A673 (cell line): ENCODE measurements around the gene ADGRA1.

Experiments
- EZH2 ChIP-seq: fragments of 200-600 bp; sonication (generic); IDR thresholded peaks from 2 replicates; pipeline ENCODE4 v1.6.1; 2017; ENCODE audit warnings: borderline replicate concordance, low read depth, mild to moderate bottlenecking, mixed read lengths, antibody characterized with exemption, low read length; ENCODE audit not compliant: poor library complexity, severe bottlenecking
- TF ChIP-seq, protein P1 (sequence below): fragments of 300-800, 200-600 bp; sonication (generic); conservative IDR thresholded peaks from 2 replicates; pipeline ENCODE4 v1.5.1; 2017; ENCODE audit warnings: low read depth, mild to moderate bottlenecking, antibody characterized with exemption, low read length, moderate library complexity, mixed read lengths

DNA sequence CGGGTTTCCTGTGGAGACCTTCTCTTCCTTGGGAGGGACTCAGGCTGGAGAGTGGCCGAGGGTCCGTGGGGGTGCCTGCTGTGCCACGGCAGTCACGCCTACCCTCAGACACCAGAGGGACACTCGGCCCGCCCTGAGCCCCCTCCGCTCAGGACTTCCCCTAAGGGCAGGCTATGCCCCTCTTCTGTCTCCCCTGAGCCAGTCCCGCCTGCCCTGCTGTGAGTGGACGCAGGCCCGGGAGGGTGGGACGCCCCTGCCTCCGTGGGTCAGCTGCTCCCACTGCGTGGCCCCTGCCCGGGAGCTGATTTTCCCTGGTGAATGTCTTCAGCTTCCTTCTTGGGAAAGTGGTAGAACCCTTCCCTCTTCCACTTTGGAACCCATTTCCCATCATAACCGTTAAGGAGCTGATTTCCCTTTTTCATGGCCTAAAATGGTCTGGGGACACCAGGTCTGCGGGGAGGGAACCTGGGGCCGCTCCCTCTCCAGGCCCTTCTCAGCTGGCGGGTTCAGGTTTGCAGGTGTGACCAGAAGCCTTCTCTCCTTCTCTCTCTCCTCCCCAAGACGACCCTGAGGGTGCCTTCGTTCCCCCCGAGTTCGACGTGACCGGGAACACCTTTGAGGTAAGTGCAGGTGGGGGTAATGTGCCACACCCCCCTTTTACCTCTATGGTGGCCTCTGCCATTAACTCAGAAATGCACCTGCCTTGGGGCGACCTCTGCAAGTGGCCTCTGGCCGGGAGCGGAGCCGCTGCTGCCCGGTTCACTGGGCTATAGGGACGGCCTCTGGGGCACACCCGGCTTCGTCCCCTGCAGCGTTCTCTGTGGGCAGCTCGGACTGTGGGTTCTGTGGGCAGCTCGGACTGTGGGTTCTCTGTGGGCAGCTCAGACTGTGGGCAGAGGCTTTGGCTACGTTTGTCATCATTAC lies 80.2 kb downstream of the ADGRA1 start:
- no peak for TF ChIP-seq EZH2
- TF ChIP-seq, protein P1, sequence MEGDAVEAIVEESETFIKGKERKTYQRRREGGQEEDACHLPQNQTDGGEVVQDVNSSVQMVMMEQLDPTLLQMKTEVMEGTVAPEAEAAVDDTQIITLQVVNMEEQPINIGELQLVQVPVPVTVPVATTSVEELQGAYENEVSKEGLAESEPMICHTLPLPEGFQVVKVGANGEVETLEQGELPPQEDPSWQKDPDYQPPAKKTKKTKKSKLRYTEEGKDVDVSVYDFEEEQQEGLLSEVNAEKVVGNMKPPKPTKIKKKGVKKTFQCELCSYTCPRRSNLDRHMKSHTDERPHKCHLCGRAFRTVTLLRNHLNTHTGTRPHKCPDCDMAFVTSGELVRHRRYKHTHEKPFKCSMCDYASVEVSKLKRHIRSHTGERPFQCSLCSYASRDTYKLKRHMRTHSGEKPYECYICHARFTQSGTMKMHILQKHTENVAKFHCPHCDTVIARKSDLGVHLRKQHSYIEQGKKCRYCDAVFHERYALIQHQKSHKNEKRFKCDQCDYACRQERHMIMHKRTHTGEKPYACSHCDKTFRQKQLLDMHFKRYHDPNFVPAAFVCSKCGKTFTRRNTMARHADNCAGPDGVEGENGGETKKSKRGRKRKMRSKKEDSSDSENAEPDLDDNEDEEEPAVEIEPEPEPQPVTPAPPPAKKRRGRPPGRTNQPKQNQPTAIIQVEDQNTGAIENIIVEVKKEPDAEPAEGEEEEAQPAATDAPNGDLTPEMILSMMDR = no peak
